Brain microvascular endothelial cell (primary cell): ENCODE measurements around the gene DNAJC5.
"Not testable (repeated sequence)": the region's sequence is repeated elsewhere in the genome, so short reads cannot be mapped to it uniquely, and the experiment has no call there.

ENCODE experiments used
- DNase-seq: peaks from one replicate; pipeline ENCODE4 v3.0.0-alpha.2; 2020
- H3K27ac ChIP-seq: fragments of 250-450 bp; sonication (Bioruptor Pico); 2 replicates; pipeline ENCODE4 v1.5.1; 2020; ENCODE audit warnings: mild to moderate bottlenecking, moderate library complexity
- H3K27me3 ChIP-seq: fragments of 250-450 bp; sonication (Bioruptor Pico); replicated peaks from 2 replicates; pipeline ENCODE4 v1.5.1; 2020; ENCODE audit warnings: mild to moderate bottlenecking
- H3K36me3 ChIP-seq: fragments of 250-450 bp; sonication (Bioruptor Pico); replicated peaks from 2 replicates; pipeline ENCODE4 v1.5.1; 2020; ENCODE audit warnings: mild to moderate bottlenecking
- H3K4me3 ChIP-seq: 2 replicates; pipeline ENCODE4 v1.5.1; 2011; ENCODE audit warnings: low read depth, mild to moderate bottlenecking, control low read depth, low read length, moderate library complexity
- in situ Hi-C: cut with HindIII; loops from 2 replicates; pipeline ENCODE4 v1.10.0; 2017; ENCODE audit warnings: low sequenced_read_pairs, low pct_ligation_motif_present
- TF ChIP-seq, protein P1 (sequence below): IDR thresholded peaks from 2 replicates; pipeline ENCODE4 v1.5.1; 2011; ENCODE audit warnings: low read depth, mild to moderate bottlenecking, moderate library complexity, low read length, control low read depth, inconsistent platforms; ENCODE audit errors: missing control alignments

The DNAJC5 gene

DNA sequence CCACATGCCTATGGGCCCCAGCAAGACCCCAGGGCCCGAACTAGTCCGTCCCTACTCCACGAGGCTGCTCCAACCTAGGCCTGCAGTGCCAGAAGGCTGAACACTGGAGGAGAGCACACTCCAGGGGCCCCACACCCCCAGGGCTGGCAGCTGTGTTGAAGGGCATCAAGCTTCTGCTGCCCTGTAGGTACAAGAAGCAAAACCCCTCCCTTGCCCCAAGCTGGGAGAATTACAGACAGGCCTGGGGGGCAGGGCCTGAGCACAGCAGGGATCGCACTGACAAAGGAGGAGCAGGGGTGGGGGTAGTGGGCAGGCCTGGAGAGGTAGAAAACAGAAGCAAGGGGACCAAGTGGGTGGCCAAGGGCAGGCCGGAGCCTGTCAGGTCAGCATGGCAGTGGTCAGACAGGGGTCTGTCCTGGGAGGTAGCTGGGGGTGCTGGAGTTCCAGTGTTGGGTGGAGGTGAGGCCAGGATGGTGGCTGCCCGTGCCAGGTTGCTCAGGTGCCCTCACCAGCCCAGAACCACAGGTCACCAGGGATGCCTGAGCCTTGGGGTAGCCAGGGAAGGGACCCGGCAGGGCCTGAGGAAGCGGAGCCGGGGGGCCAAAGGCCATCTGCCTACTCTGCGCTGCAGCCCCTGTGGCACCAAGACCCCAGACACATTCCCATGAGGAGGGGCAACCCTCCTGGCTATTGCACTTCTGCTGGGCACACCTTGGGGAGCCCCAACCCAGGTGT, 64.2 kb downstream of the DNAJC5 start:
- Histone ChIP-seq H3K4me3 (no peak overlapping the region), H3K27ac (no peak overlapping the region), H3K36me3 (peaks cover 40% of the 10 kb centered on the region), H3K27me3 (no peaks in the 10 kb centered on the region)
- TF ChIP-seq, protein P1, sequence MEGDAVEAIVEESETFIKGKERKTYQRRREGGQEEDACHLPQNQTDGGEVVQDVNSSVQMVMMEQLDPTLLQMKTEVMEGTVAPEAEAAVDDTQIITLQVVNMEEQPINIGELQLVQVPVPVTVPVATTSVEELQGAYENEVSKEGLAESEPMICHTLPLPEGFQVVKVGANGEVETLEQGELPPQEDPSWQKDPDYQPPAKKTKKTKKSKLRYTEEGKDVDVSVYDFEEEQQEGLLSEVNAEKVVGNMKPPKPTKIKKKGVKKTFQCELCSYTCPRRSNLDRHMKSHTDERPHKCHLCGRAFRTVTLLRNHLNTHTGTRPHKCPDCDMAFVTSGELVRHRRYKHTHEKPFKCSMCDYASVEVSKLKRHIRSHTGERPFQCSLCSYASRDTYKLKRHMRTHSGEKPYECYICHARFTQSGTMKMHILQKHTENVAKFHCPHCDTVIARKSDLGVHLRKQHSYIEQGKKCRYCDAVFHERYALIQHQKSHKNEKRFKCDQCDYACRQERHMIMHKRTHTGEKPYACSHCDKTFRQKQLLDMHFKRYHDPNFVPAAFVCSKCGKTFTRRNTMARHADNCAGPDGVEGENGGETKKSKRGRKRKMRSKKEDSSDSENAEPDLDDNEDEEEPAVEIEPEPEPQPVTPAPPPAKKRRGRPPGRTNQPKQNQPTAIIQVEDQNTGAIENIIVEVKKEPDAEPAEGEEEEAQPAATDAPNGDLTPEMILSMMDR = no peak
- DNase-seq = no peak
- in situ Hi-C loops = no loop called here

DNA sequence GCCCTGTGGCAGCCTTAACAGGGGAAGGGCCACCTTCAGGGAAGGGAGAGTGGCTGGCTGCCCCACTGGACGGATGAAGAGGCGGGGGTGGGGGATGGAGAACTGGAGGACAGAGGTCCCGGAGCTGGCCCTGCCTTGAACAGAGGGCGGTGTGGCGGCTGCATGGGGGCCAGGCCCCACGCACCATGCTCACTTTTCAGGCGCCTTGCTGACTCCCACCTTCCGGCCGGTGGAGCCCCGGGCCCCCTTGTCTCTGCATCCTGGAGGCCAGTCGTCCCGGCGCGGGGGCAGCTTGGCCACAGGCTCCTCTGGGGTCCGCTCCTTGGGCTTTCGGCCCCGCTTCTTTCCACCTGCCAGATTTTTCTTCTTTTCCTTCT, 64.8 kb downstream of the DNAJC5 start:
- TF ChIP-seq, protein P1 = no peak
- Histone ChIP-seq H3K27ac (no peak overlapping the region), H3K36me3 (peaks cover 45% of the 10 kb centered on the region), H3K4me3 (no peak overlapping the region), H3K27me3 (no peaks in the 10 kb centered on the region)
- no peak for DNase-seq
- in situ Hi-C loops = no loop called here

DNA sequence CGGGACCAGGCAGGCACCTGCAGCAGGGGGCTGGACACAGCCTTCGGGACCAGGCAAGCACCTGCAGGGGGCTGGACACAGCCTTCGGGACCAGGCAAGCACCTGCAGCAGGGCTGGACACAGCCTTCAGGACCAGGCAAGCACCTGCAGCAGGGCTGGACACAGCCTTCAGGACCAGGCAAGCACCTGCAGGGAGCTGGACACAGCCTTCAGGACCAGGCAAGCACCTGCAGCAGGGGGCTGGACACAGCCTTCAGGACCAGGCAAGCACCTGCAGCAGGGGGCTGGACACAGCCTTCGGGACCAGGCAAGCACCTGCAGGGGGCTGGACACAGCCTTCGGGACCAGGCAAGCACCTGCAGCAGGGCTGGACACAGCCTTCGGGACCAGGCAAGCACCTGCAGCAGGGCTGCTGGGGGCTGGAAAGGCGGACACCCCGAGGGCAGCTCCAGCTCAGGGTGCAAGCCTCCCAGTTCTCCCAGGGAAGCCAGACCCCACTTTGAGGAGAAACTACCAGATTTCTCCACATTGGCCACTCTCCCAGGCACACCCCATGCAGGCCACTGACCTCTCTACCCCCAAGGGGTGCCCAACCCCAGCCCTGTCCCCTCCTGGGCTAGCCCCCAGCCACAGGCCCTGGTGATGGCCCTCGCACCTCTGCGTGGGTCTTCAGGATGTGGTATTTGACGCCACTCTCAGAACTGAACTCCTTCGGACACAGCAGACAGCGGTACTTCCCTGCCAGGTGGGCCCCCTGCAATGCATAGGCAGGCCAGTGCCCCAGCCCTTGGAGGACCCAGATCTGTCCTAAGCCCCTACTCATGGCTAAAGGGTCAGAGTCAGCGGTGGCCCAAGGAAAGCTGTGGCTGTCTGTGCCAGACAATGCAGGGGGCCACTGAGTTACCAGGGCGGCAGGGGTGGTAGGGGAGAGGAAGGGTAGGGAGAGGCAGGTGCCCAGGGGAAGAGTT, 66.0 kb downstream of the DNAJC5 start:
- in situ Hi-C loops, H3K4me3 ChIP-seq, H3K27me3 ChIP-seq, DNase-seq, H3K27ac ChIP-seq: not testable (repeated sequence)
- peaks cover 45% of the 10 kb centered on the region for H3K36me3 ChIP-seq

DNA sequence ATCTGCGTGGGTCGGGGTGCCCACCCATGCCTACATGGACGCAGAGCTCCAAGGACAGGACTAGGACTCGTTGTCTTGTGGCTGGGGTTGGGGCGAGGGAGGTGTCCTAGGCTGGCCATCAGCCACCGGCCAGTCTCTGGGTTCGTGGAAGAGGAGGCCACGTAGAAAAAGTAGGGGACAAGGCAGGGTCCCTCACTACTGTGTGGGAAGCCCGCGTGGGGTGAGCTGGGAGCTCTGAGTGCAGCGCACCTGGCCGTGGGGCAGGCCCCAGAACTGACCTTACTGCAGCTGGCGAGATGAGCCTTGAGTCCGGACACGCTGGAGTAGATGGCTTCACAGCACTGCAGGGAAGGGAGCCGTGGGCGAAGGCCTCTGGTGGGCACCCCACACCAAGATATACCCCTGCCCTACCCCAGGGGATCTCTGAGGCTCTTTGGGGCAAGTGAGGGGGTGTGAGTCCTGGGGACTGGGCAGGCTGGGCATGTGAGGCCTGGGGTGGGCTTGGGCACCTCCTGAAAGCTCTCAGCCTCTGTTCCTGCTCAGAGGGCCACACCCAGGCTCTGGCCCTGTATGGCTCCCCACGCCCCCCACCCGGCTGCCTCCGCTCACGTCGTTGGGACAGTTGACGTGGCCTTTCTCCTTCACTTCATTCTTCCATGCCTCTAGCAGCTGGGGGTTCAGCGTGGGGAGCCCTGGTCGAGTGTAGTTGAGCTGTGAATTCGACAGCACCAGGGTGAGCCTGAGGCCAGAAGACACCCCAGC, 66.9 kb downstream of the DNAJC5 start:
- no peak overlapping the region for H3K4me3 ChIP-seq
- TF ChIP-seq, protein P1 = no peak
- no peak for DNase-seq
- no peak overlapping the region for H3K27ac ChIP-seq
- no peaks in the 10 kb centered on the region for H3K27me3 ChIP-seq
- peaks cover 54% of the 10 kb centered on the region for H3K36me3 ChIP-seq
- in situ Hi-C loops = no loop called here

DNA sequence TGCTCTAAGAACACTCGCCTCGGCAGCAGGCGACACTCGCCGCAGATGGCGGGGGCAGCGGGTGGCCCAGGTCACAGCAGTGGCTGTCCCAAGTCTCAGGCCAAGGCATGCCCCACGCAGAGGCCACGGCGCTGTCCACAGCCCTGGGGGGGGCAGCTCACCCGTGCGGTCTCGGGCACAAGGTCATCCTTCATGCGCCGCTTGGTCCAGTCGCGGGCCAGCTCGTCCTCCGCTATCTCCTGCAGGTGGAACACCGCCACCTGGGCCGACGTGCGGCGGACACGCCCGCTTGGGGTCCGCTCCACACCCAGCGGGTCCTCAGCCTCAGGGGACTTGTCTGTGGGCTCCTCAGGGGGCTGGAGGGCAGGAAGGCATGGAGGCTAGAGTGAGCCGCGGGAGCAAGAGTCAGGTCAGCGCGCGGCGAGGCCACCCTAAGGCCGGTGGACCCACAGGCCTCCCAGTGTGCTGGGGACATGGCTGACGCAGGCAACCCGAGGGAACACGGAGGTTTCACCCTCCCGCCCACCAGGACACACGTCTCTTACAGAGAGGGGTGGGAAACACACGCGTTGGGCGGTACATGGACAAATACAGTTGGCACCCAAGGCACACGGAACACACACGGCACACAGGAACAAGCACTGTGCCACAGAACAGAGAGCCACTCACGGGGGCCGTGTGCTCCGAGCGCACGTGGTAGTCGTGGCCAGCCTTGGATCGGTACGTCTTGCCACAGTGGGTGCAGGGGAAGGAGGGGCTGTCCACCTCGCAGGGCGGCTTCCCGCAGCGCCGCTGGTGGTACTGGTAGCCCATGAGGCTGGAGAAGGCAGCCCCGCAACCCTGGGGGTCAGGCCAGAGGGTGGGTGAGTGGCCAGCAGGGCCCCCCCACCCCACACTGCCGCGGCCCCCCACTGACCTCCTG, 67.8 kb downstream of the DNAJC5 start:
- TF ChIP-seq, protein P1 = no peak
- Histone ChIP-seq H3K4me3 (no peak overlapping the region), H3K27me3 (no peaks in the 10 kb centered on the region), H3K36me3 (peaks cover 62% of the 10 kb centered on the region), H3K27ac (no peak overlapping the region)
- no peak for DNase-seq
- in situ Hi-C loops = no loop called here
